NCI-H510A treated with DMSO at 0.1 percent for 48 hours (cell line): Measurements from ENCODE around the gene SUSD6.

Experiments used
- DNase-seq: peaks from one replicate; lab custom pipeline; 2025; lab: John Stamatoyannopoulos, UW

The SUSD6 gene

GRCh38 chr14:69760810-69761209, 149.4 kb downstream of the SUSD6 start:
- DNase-seq = no peak

- DNase-seq = no peak
Observed at GRCh38 chr14:69763761-69764510, 152.5 kb downstream of the SUSD6 start.
